Measurements from ENCODE around the gene TEN1.

GRCh38 chr17:75976175-75976848 lies 2.7 kb upstream of the TEN1 start:
- TF ChIP-seq CEBPB (IDR thresholded peaks at IDR 0.05; ENCODE audit: low read depth, low read length) (no peak; the same call in 1 of the 2 replicates), NFE2L2 (IDR thresholded peaks at IDR 0.05; ENCODE audit: low read depth, low read length) (no peak), CTCF (conservative IDR thresholded peaks at IDR 0.05; ENCODE audit: low read depth, low read length) (no peak), BHLHE40 (IDR thresholded peaks at IDR 0.05; ENCODE audit: low read depth, low read length) (no peak), MAZ (IDR thresholded peaks at IDR 0.05; ENCODE audit: borderline replicate concordance, low read depth, low read length) (no peak), RFX5 (IDR thresholded peaks at IDR 0.05; ENCODE audit: low read depth, low read length) (no peak), POLR2A (IDR thresholded peaks at IDR 0.05; ENCODE audit: low read depth, low read length) (no peak)
